GM12891 (cell line): ENCODE measurements around the gene CLUH.

Source experiments
- POLR2A ChIP-seq: IDR thresholded peaks from 2 replicates; pipeline ENCODE4 v1.6.1; 2011; ENCODE audit warnings: low read depth, low read length, control low read depth
- POLR2AphosphoS5 ChIP-seq: IDR thresholded peaks from 2 replicates; pipeline ENCODE4 v1.6.1; 2011; ENCODE audit warnings: low read depth, low read length, control low read depth
- POU2F2 ChIP-seq: IDR thresholded peaks from 2 replicates; pipeline ENCODE4 v1.6.1; 2011; ENCODE audit warnings: low read depth, mild to moderate bottlenecking, control low read depth, low read length, moderate library complexity
- SPI1 ChIP-seq: IDR thresholded peaks from 2 replicates; pipeline ENCODE4 v1.6.1; 2011; ENCODE audit warnings: low read depth, low read length, control low read depth
- TAF1 ChIP-seq: IDR thresholded peaks from 2 replicates; pipeline ENCODE4 v1.6.1; 2011; ENCODE audit warnings: low read depth, low read length, control low read depth

DNA sequence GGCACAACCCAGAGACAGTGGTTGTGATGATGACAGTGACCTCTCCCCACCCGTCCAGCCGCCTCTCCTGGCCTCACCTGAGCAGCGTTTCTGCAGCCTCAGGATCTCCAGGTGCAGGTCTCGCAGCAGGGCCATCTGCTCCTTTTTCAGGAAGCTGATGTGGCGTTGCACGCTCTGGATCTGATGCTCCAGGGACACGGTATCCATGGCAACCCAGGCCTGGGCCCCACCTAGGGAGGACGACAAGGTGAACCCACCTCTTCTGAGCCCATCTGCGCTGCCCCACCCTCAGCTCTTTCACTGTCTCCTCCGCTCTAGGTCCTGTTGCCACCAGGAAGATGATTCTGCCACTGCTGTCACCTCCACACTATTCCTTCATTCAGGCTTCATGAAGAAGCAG, 23.4 kb upstream of the CLUH start:
- TF ChIP-seq POLR2AphosphoS5, result no peak
- TF ChIP-seq POLR2A, result no peak
- TF ChIP-seq SPI1, result no peak
- no peak for TF ChIP-seq TAF1
- TF ChIP-seq POU2F2, result no peak
